Ishikawa (cell line): Measurements from ENCODE around the gene MAT2B.

Source experiments
- CEBPB ChIP-seq: IDR thresholded peaks from 2 replicates; pipeline ENCODE4 v1.6.1; 2012
- CREB1 ChIP-seq: IDR thresholded peaks from 2 replicates; pipeline ENCODE4 v1.6.1; 2012; ENCODE audit warnings: low read depth
- EGR1 ChIP-seq: IDR thresholded peaks from 2 replicates; pipeline ENCODE4 v1.6.1; 2012
- EP300 ChIP-seq: IDR thresholded peaks from 2 replicates; pipeline ENCODE4 v1.6.1; 2012; ENCODE audit warnings: borderline replicate concordance
- FOXM1 ChIP-seq: IDR thresholded peaks from 2 replicates; pipeline ENCODE4 v1.6.1; 2012; ENCODE audit warnings: low read depth, borderline replicate concordance
- MAX ChIP-seq: IDR thresholded peaks from 2 replicates; pipeline ENCODE4 v1.6.1; 2012
- NFIC ChIP-seq: IDR thresholded peaks from 2 replicates; pipeline ENCODE4 v1.6.1; 2012
- RAD21 ChIP-seq: IDR thresholded peaks from 2 replicates; pipeline ENCODE4 v1.6.1; 2012; ENCODE audit warnings: low read depth
- REST ChIP-seq: IDR thresholded peaks from 2 replicates; pipeline ENCODE4 v1.6.1; 2012; ENCODE audit warnings: low read depth, mild to moderate bottlenecking
- TAF1 ChIP-seq: IDR thresholded peaks from 2 replicates; pipeline ENCODE4 v1.6.1; 2012; ENCODE audit warnings: low read depth, mild to moderate bottlenecking
- TCF12 ChIP-seq: IDR thresholded peaks from 2 replicates; pipeline ENCODE4 v1.6.1; 2012; ENCODE audit warnings: low read depth
- TEAD4 ChIP-seq: IDR thresholded peaks from 2 replicates; pipeline ENCODE4 v1.6.1; 2012
- USF1 ChIP-seq: IDR thresholded peaks from 2 replicates; pipeline ENCODE4 v1.6.1; 2012
- YY1 ChIP-seq: IDR thresholded peaks from 2 replicates; pipeline ENCODE4 v1.6.1; 2012; ENCODE audit warnings: low read depth
- ZBTB7A ChIP-seq: IDR thresholded peaks from 2 replicates; pipeline ENCODE4 v1.6.1; 2012; ENCODE audit warnings: low read depth

Gene MAT2B

GRCh38 chr5:163535290-163535689 is 29.9 kb downstream of the MAT2B start:
- TF ChIP-seq EP300 (no peak), CREB1 (no peak), TEAD4 (no peak), NFIC (no peak), YY1 (no peak), CEBPB (no peak), USF1 (no peak), FOXM1 (no peak), TCF12 (no peak), REST (no peak)

DNA sequence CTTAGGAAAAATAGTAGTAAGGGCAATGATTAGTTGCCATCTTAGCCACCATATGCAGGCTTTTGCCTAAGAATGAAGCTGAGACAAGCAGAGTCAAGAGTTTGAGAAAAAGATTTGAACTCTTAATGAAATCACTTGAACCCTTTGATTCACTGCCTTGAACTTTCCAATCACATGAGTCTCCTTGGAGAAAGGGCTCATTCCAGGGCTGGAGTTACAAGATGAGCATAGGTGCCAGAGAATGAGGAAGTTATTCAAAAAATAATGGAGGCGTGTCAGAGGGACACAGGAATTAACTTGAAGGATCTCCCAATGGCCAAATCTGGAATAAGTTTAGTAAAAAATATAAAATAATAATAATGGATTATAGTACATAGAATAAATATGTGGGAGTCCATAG is 35.3 kb downstream of the MAT2B start:
- TF ChIP-seq RAD21, result no peak
- no peak for TF ChIP-seq EGR1
- no peak for TF ChIP-seq TEAD4
- TF ChIP-seq EP300, result no peak
- TF ChIP-seq YY1, result no peak
- TF ChIP-seq TAF1, result no peak
- no peak for TF ChIP-seq FOXM1
- no peak for TF ChIP-seq CREB1
- TF ChIP-seq ZBTB7A, result no peak
- TF ChIP-seq USF1, result no peak
- no peak for TF ChIP-seq MAX
- TF ChIP-seq REST, result no peak
- TF ChIP-seq CEBPB, result no peak
- TF ChIP-seq NFIC, result no peak
- TF ChIP-seq TCF12, result no peak

- TF ChIP-seq TCF12, result no peak
- no peak for TF ChIP-seq CEBPB
- TF ChIP-seq USF1, result no peak
- no peak for TF ChIP-seq RAD21
- TF ChIP-seq ZBTB7A, result no peak
- no peak for TF ChIP-seq TEAD4
- TF ChIP-seq NFIC, result no peak
- TF ChIP-seq YY1, result no peak
- TF ChIP-seq TAF1, result no peak
- no peak for TF ChIP-seq MAX
- TF ChIP-seq CREB1, result no peak
- no peak for TF ChIP-seq REST
- TF ChIP-seq FOXM1, result no peak
- no peak for TF ChIP-seq EGR1
- TF ChIP-seq EP300, result no peak
Observed at GRCh38 chr5:163542771-163543170, 37.4 kb downstream of the MAT2B start.

GRCh38 chr5:163544041-163544440 is 38.6 kb downstream of the MAT2B start:
- TF ChIP-seq NFIC (no peak), ZBTB7A (no peak), YY1 (no peak), USF1 (no peak), CEBPB (no peak), EP300 (no peak), REST (no peak), CREB1 (no peak)
